ENCODE measurements around the gene JOSD2. TPM values are rescaled to one million over a fixed set of nuclear protein-coding genes. Genes with fewer than 3 reads are reported as not detected.
A peak's percentile ranks its signal among the peaks of the same experiment; 100 is the strongest.

Gene JOSD2
- total and polyA plus RNA-seq, 8 donors = 8.0 to 41.2 (median 14.2) TPM

DNA sequence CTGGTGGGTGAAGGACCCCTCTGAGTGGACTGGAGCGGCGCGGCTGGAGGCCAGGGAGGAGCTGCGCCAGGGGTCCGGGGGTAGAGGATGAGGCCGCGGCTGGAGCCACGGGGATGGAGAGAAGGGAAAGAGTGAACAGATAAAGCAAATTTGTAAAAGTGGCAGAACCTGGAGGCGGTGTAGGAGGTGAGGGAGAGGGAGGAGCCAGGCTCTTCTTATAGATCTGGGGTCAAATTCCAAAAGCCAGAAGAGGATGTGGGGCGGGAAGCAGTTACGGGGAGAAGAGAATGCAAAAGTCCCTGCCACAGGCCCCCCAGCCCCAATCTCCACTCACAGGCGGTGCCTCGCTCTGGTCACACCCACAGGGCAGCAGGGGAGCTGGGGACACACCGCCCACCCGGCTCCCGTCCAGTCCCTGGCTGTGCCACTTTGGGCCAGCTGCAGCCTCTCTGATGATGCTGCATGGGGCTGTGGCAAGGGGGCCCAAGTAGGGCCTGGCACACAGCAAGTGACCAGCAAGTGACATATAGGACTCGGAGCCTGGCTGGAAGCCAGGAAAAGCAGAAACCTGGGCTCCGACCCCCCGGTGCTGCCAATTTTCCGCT lies 46.1 kb upstream of the JOSD2 start:
- Histone ChIP-seq H3K27me3 (peaks cover 0 to 9% (median 2%) of the 10 kb centered on the region in 4 donors), H3K27ac (no peak overlapping the region), H3K4me1 (no peaks in the 10 kb centered on the region), H3K4me3 (no peak overlapping the region), H3K36me3 (no peaks in the 10 kb centered on the region), H3K9me3 (no peaks in the 10 kb centered on the region)
- 7 to 12% methylated on average over 20 of the region's 20 CpGs for WGBS, 2 donors
- FAIRE-seq (no peak), ATAC-seq (no peak), DNase-seq (no peak)
- TF ChIP-seq, protein P1, sequence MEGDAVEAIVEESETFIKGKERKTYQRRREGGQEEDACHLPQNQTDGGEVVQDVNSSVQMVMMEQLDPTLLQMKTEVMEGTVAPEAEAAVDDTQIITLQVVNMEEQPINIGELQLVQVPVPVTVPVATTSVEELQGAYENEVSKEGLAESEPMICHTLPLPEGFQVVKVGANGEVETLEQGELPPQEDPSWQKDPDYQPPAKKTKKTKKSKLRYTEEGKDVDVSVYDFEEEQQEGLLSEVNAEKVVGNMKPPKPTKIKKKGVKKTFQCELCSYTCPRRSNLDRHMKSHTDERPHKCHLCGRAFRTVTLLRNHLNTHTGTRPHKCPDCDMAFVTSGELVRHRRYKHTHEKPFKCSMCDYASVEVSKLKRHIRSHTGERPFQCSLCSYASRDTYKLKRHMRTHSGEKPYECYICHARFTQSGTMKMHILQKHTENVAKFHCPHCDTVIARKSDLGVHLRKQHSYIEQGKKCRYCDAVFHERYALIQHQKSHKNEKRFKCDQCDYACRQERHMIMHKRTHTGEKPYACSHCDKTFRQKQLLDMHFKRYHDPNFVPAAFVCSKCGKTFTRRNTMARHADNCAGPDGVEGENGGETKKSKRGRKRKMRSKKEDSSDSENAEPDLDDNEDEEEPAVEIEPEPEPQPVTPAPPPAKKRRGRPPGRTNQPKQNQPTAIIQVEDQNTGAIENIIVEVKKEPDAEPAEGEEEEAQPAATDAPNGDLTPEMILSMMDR (IDR thresholded peaks at IDR 0.05) = no peak
- intact Hi-C loops (cut with DNase I) = no loop called here

GRCh38 chr19:50556282-50557008 lies 45.5 kb upstream of the JOSD2 start:
- 2 to 3% methylated on average over 29 to 39 of the region's 39 CpGs for WGBS, 2 donors
- TF ChIP-seq, protein P1 (IDR thresholded peaks at IDR 0.05) = peak; percentile 57 to 74 (median 67)
- FAIRE-seq = no peak
- peaks cover 0 to 7% (median 2%) of the 10 kb centered on the region in 4 donors for H3K27me3 ChIP-seq
- ATAC-seq = peak; percentile 74 to 90 (median 80)
- no peaks in the 10 kb centered on the region for H3K4me1 ChIP-seq
- H3K36me3 ChIP-seq = no peaks in the 10 kb centered on the region
- H3K9me3 ChIP-seq = no peaks in the 10 kb centered on the region
- H3K27ac ChIP-seq = no peak overlapping the region
- intact Hi-C loops (cut with DNase I) = no loop called here
- DNase-seq = peak in 5 of 6 donors; percentile 29 to 91 (median 54)
- peak overlapping the region in 2 of 4 donors; percentile 13 to 36 for H3K4me3 ChIP-seq

GRCh38 chr19:50555450-50556281 lies 44.7 kb upstream of the JOSD2 start:
- TF ChIP-seq, protein P1 (IDR thresholded peaks at IDR 0.05) = no peak
- DNase-seq (no peak), FAIRE-seq (no peak), ATAC-seq (no peak)
- intact Hi-C loops (cut with DNase I) = no loop called here
- Histone ChIP-seq H3K4me1 (no peaks in the 10 kb centered on the region), H3K27me3 (peaks cover 0 to 5% (median 2%) of the 10 kb centered on the region in 4 donors), H3K4me3 (peak overlapping the region in 1 of 4 donors; percentile 36), H3K36me3 (no peaks in the 10 kb centered on the region), H3K9me3 (no peaks in the 10 kb centered on the region), H3K27ac (no peak overlapping the region)
- WGBS, 2 donors = 25% methylated on average over 26 to 28 of the region's 28 CpGs

DNA sequence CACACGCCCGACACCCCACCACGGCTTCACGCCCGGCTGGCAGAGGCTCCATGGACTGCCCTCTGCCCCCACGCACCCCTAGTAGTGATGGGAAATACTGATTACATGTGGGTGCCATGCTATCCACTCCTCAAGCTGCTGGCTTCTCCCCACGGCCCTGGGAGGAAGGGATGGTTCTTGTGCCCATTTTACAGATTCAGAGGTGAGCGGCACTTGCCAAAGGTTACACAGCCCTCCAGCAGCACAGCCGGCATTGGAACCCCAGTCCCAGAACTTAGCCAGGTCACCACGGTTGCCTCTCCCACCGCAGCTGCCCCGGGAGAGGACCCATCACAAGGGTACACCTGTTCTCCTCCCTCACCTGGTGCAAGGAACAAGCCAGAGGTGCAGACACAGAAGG lies 44.0 kb upstream of the JOSD2 start:
- Histone ChIP-seq H3K9me3 (no peaks in the 10 kb centered on the region), H3K4me1 (no peaks in the 10 kb centered on the region), H3K27ac (no peak overlapping the region), H3K36me3 (no peaks in the 10 kb centered on the region), H3K4me3 (no peak overlapping the region), H3K27me3 (peaks cover 0 to 5% (median 2%) of the 10 kb centered on the region in 4 donors)
- DNase-seq = no peak
- ATAC-seq = no peak
- intact Hi-C loops (cut with DNase I) = no loop called here
- WGBS, 2 donors = 50 to 58% methylated on average over 12 of the region's 12 CpGs
- no peak for FAIRE-seq
- TF ChIP-seq, protein P1 (IDR thresholded peaks at IDR 0.05) = no peak
